CD14-positive monocyte (primary cell): Measurements from ENCODE around the gene AP4B1. TPM values are rescaled to one million over a fixed set of nuclear protein-coding genes. Genes with fewer than 3 reads are reported as not detected.

Source experiments
- DNase-seq, 3 donors: peaks; one replicate each; pipeline ENCODE4 v3.0.0-alpha.2; 2011 to 2022
- H2AFZ ChIP-seq: 2 replicates; pipeline ENCODE4 v1.6.0; 2012; ENCODE audit warnings: mild to moderate bottlenecking, low read depth, low read length, inconsistent platforms; ENCODE audit not compliant: insufficient read depth, poor library complexity, severe bottlenecking
- H3K27ac ChIP-seq, 2 donors: 1 replicate in 1 of 2; 2 replicates in 1 of 2; pipeline ENCODE4 v1.5.1; 2012 to 2013; ENCODE audit warnings: low read length in 2 of 2, control low read depth in 1 of 2, inconsistent platforms in 1 of 2, low read depth in 1 of 2, mild to moderate bottlenecking in 1 of 2
- H3K27me3 ChIP-seq, 2 donors: one replicate each; pipeline versions ENCODE4 v1.6.0 to v1.6.1; 2011 to 2013; ENCODE audit warnings: low read length in 2 of 2; ENCODE audit not compliant: control insufficient read depth in 2 of 2, insufficient read depth in 2 of 2
- H3K36me3 ChIP-seq, 2 donors: replicated peaks in 1 of 2; 1 replicate in 1 of 2; 2 replicates in 1 of 2; pipeline versions ENCODE4 v1.5.1 to v1.6.1; 2012 to 2013; ENCODE audit warnings: low read length in 2 of 2, control low read depth in 1 of 2, inconsistent platforms in 1 of 2, mild to moderate bottlenecking in 1 of 2; ENCODE audit not compliant: insufficient read depth in 2 of 2, control insufficient read depth in 1 of 2
- H3K4me1 ChIP-seq, 2 donors: 1 replicate in 1 of 2; 2 replicates in 1 of 2; pipeline versions ENCODE4 v1.5.1 to v1.6.1; 2012 to 2013; ENCODE audit warnings: low read length in 2 of 2, control low read depth in 1 of 2, inconsistent platforms in 1 of 2, mild to moderate bottlenecking in 1 of 2, moderate library complexity in 1 of 2; ENCODE audit not compliant: insufficient read depth in 2 of 2, control insufficient read depth in 1 of 2
- H3K4me2 ChIP-seq: replicated peaks from 2 replicates; pipeline ENCODE3; 2012; ENCODE audit warnings: low read length, moderate library complexity, mild to moderate bottlenecking; ENCODE audit not compliant: poor library complexity, severe bottlenecking; ENCODE audit errors: extremely low read depth
- H3K4me3 ChIP-seq, 3 experiments: fragments of 200-600 bp in 1 of 3; sonication (generic) in 1 of 3; replicated peaks in 1 of 3; 1 replicate in 2 of 3; 2 replicates in 1 of 3; pipeline ENCODE4 v1.5.1; 2011 to 2013; ENCODE audit warnings: low read length in 3 of 3, mild to moderate bottlenecking in 3 of 3, control low read depth in 2 of 3, low read depth in 2 of 3, inconsistent platforms in 1 of 3, moderate library complexity in 1 of 3
- H3K79me2 ChIP-seq: 2 replicates; pipeline ENCODE4 v1.6.0; 2012; ENCODE audit warnings: mild to moderate bottlenecking, control low read depth, inconsistent platforms, low read length, moderate library complexity; ENCODE audit not compliant: insufficient read depth
- H3K9ac ChIP-seq: 2 replicates; pipeline ENCODE4 v1.6.0; 2017; ENCODE audit warnings: low read length, mild to moderate bottlenecking; ENCODE audit not compliant: insufficient read depth, poor library complexity, severe bottlenecking
- H3K9me3 ChIP-seq, 2 donors: replicated peaks in 1 of 2; 1 replicate in 1 of 2; 2 replicates in 1 of 2; pipeline versions ENCODE4 v1.5.1 to v1.6.1; 2012 to 2013; ENCODE audit warnings: low read length in 2 of 2, control low read depth in 1 of 2; ENCODE audit not compliant: control insufficient read depth in 1 of 2, insufficient read depth in 1 of 2
- H4K20me1 ChIP-seq: 2 replicates; pipeline ENCODE4 v1.6.0; 2012; ENCODE audit warnings: mild to moderate bottlenecking, low read length, control low read depth, moderate library complexity; ENCODE audit not compliant: insufficient read depth
- H3K27ac Mint-ChIP-seq, 7 donors: one replicate each; pipeline ENCODE4 v1.8.0; 2020; ENCODE audit warnings: mild to moderate bottlenecking in 7 of 7, mixed read lengths in 7 of 7, moderate library complexity in 6 of 7, inconsistent platforms in 2 of 7
- H3K27me3 Mint-ChIP-seq, 3 donors: one replicate each; pipeline ENCODE4 v1.8.0; 2021 to 2022; ENCODE audit warnings: low read depth in 3 of 3, mild to moderate bottlenecking in 3 of 3, mixed read lengths in 3 of 3, moderate library complexity in 3 of 3, inconsistent platforms in 1 of 3
- H3K36me3 Mint-ChIP-seq, 2 donors: one replicate each; pipeline ENCODE4 v1.8.0; 2020; ENCODE audit warnings: mixed read lengths in 2 of 2, inconsistent platforms in 1 of 2, mild to moderate bottlenecking in 1 of 2
- H3K4me1 Mint-ChIP-seq: one replicate; pipeline ENCODE4 v1.8.0; 2020; ENCODE audit warnings: mild to moderate bottlenecking, mixed read lengths
- H3K4me3 Mint-ChIP-seq, 2 donors: one replicate each; pipeline ENCODE4 v1.8.0; 2020; ENCODE audit warnings: mild to moderate bottlenecking in 2 of 2, mixed read lengths in 2 of 2, moderate library complexity in 1 of 2
- H3K9me3 Mint-ChIP-seq, 7 donors: one replicate each; pipeline ENCODE4 v1.8.0; 2020 to 2022; ENCODE audit warnings: mixed read lengths in 7 of 7, mild to moderate bottlenecking in 6 of 7, moderate library complexity in 6 of 7, inconsistent platforms in 2 of 7
- WGBS: methylation state at CpG from one replicate; pipeline ENCODE4 v1.1.5; 2013; ENCODE audit warnings: missing lambda C conversion rate; ENCODE audit not compliant: insufficient coverage; 5-methylcytosine and 5-hydroxymethylcytosine counted together
- intact Hi-C, 2 donors: fragments of 100-400 bp; cut with micrococcal nuclease; formaldehyde crosslinking; loops; one replicate each; pipeline versions ENCODE4 v1.15.0 to v1.15.1; 2023
- polyA plus RNA-seq, 3 donors: library from polyadenylated mRNA; depleted of rRNA in 1 of 3; unstranded in 2 of 3; stranded (reverse) in 1 of 3; fragments of 300-500 nt in 2 of 3; fragments of >200 nt in 1 of 3; fragmentation: Illumina TruSeq in 2 of 3; gene quantifications; 1 replicate in 2 of 3; 2 replicates in 1 of 3; pipeline ENCODE4 v1.2.3, GENCODE V29; 2012 to 2021
- TF ChIP-seq, protein P1 (sequence below): fragments of 200-600 bp; IDR thresholded peaks from one replicate; pipeline ENCODE4 v1.8.0; 2022; ENCODE audit warnings: antibody characterized with exemption, mild to moderate bottlenecking

Gene AP4B1
- polyA plus RNA-seq, 3 donors = 3.5 to 46.3 (median 6.1) TPM

DNA sequence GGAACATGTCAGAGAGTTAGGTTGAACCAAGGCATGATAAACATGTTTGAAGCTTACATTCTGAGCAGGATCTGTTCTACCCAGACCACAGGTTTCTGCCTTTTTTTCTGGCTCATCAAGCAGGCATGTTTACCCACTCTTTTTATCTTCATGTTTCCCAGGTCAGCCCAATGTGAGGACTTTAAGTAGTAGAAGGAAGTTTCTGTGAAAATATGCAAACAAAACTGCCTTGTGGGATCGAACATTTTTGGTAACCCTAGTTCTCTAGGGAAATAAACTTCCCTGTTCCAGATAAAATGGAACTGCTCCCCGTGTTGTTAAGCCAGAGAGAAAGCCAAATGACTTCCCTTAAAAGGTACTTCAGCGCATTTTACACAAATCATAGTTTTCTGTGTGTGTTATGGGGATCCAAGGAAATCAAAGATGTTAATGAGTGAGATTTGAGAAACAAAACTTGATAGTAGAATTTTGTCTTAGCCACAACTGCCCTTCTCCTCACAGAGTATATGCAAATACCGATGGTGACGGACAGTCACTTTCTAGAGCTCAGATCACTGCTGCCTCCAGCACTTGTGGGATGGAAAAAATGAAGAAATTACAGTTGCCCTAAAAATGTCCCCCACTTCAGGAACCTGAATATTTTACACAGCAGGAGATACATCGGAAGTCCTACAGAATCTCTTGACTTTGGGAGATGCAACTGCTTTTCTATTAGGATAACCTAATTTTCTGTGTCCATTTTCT is 23.8 kb upstream of the AP4B1 start:
- no peaks in the 10 kb centered on the region for H3K27me3 ChIP-seq
- H3K9me3 ChIP-seq = no peaks in the 10 kb centered on the region
- peak overlapping the region; percentile 61 to 99 (median 94) for H3K4me3 ChIP-seq
- H3K4me3 Mint-ChIP-seq = peak overlapping the region; percentile 95 to 99
- H3K36me3 ChIP-seq = no peaks in the 10 kb centered on the region
- H3K4me1 Mint-ChIP-seq = peaks cover 51% of the 10 kb centered on the region
- intact Hi-C loops = no loop called here
- H3K4me2 ChIP-seq = peak overlapping the region; percentile 80
- no peaks in the 10 kb centered on the region for H3K9me3 Mint-ChIP-seq
- H4K20me1 ChIP-seq = peaks cover 32% of the 10 kb centered on the region
- H3K9ac ChIP-seq = peak overlapping the region; percentile 98
- peak overlapping the region; percentile 98 to 100 (median 100) for H3K27ac Mint-ChIP-seq
- H2AFZ ChIP-seq = peak overlapping the region; percentile 95
- 0% methylated on average over 1 of the region's 6 CpGs for WGBS
- TF ChIP-seq, protein P1, sequence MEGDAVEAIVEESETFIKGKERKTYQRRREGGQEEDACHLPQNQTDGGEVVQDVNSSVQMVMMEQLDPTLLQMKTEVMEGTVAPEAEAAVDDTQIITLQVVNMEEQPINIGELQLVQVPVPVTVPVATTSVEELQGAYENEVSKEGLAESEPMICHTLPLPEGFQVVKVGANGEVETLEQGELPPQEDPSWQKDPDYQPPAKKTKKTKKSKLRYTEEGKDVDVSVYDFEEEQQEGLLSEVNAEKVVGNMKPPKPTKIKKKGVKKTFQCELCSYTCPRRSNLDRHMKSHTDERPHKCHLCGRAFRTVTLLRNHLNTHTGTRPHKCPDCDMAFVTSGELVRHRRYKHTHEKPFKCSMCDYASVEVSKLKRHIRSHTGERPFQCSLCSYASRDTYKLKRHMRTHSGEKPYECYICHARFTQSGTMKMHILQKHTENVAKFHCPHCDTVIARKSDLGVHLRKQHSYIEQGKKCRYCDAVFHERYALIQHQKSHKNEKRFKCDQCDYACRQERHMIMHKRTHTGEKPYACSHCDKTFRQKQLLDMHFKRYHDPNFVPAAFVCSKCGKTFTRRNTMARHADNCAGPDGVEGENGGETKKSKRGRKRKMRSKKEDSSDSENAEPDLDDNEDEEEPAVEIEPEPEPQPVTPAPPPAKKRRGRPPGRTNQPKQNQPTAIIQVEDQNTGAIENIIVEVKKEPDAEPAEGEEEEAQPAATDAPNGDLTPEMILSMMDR = no peak
- peaks cover 1 to 5% (median 2%) of the 10 kb centered on the region in 3 donors for H3K27me3 Mint-ChIP-seq
- peak overlapping the region; percentile 75 to 99 for H3K27ac ChIP-seq
- peaks cover 47% of the 10 kb centered on the region for H3K79me2 ChIP-seq
- H3K4me1 ChIP-seq = peaks cover 47 to 52% of the 10 kb centered on the region in 2 donors
- peaks cover 0 to 3% of the 10 kb centered on the region in 2 donors for H3K36me3 Mint-ChIP-seq
- DNase-seq = peak in 2 of 3 donors; percentile 34

DNA sequence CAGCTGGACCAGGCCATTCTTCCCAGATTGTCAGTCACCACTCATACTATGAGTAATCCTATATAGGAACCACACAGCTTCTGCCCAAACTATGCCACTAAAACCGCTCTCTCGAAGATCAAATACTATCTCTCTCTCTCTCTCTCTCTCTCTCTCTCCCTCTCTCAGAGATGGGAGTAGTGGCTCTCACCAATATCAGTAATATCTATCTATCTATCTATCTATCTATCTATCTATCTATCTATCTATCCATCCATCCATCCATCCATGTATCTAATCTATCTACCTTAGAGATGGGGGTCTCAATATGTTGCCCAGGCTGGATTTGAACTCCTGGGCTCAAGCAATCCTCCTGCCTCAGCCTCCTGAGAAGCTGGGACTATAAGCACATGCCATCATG is 19.9 kb upstream of the AP4B1 start:
- Histone ChIP-seq H3K9ac (no peak overlapping the region), H4K20me1 (no peaks in the 10 kb centered on the region), H3K27me3 (no peaks in the 10 kb centered on the region), H3K79me2 (peaks cover 8% of the 10 kb centered on the region), H3K4me3 (no peak overlapping the region), H3K4me2 (no peak overlapping the region), H3K4me1 (peaks cover 27 to 30% of the 10 kb centered on the region in 2 donors), H3K9me3 (no peaks in the 10 kb centered on the region), H2AFZ (no peak overlapping the region), H3K36me3 (no peaks in the 10 kb centered on the region), H3K27ac (no peak overlapping the region)
- H3K4me1 Mint-ChIP-seq = peaks cover 30% of the 10 kb centered on the region
- H3K36me3 Mint-ChIP-seq = no peaks in the 10 kb centered on the region
- H3K4me3 Mint-ChIP-seq = no peak overlapping the region
- WGBS = 100% methylated on average over 2 of the region's 2 CpGs
- intact Hi-C loops = loop anchor here in 1 of 2 donors (5.0 kb wide), 1 partner anchor 33 kb away; no protein-coding TSS in a partner anchor
- peak overlapping the region in 1 of 7 donors; percentile 63 for H3K27ac Mint-ChIP-seq
- TF ChIP-seq, protein P1 = no peak
- H3K27me3 Mint-ChIP-seq = peaks cover 1 to 3% (median 2%) of the 10 kb centered on the region in 3 donors
- no peak for DNase-seq
- no peaks in the 10 kb centered on the region for H3K9me3 Mint-ChIP-seq
